CD4-positive, alpha-beta T cell treated with Interleukin-10 for 1 hour (primary cell): ENCODE measurements around the gene KDM4B.
A peak's percentile ranks its signal among the peaks of the same experiment; 100 is the strongest.
"Not testable (repeated sequence)": the region's sequence is repeated elsewhere in the genome, so short reads cannot be mapped to it uniquely, and the experiment has no call there.

Experiments used
- DNase-seq: peaks from one replicate; pipeline ENCODE4 v3.0.0-alpha.2; 2020

The KDM4B gene

DNA sequence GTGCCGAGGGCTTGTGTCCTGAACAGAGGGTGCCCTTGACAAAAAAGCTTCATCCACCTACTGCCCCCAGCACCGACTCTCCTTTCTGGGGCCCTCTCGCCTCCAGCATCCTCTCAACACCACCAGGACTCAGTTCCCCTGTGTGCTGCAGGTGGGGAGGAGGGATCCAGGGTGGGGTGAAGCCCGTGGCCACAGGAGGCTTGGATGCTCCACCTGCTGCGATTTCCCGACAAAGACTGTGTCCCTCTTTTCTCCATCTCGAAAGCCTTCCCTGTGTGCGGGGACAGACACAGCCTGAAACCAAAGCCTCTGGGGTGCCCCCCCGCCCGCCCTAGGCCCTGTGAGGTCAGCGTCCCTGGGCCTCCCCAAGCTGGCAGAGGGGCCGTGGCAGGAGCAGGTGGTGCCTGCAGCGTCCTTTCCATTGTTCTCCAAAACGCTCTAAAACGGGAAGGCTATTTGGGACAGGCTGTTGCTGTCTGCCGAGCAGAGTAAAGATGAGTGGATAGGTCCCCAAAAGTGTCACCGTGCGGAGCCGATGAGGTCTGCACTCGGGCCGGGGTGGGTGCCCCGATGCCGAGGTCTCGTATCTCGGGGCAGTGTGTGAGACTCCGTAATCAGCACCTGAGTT is 186.0 kb downstream of the KDM4B start:
- no peak for DNase-seq

DNA sequence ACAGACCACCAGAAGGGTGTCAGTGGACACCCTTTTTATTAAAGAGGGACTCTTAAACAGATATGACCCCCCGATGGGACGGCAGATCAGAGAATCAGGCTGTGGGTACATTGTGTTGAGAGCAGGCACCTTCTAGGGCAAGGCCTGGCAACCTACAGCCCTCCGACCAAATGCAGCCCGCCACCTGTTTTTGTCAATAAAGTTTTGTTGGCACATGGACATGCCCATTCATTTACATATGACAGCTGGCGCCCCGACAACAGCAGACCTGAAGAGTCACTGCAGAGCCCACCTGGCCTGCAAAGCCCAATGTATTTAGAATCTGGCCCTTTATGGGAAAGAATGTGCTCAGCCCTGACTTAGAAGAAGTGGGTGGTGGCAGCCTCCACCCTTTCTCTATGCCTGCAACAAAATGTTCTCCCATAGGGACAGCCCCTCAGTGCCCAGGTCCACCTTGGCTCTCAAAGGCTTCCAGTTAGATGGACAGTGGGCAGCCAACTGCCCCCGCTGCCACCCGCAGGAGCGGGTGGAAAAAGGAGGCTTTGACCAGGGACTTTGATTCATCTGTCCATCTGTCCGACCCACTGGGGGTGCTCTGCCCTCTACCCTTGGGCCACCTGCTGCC is 186.8 kb downstream of the KDM4B start:
- DNase-seq = no peak

DNA sequence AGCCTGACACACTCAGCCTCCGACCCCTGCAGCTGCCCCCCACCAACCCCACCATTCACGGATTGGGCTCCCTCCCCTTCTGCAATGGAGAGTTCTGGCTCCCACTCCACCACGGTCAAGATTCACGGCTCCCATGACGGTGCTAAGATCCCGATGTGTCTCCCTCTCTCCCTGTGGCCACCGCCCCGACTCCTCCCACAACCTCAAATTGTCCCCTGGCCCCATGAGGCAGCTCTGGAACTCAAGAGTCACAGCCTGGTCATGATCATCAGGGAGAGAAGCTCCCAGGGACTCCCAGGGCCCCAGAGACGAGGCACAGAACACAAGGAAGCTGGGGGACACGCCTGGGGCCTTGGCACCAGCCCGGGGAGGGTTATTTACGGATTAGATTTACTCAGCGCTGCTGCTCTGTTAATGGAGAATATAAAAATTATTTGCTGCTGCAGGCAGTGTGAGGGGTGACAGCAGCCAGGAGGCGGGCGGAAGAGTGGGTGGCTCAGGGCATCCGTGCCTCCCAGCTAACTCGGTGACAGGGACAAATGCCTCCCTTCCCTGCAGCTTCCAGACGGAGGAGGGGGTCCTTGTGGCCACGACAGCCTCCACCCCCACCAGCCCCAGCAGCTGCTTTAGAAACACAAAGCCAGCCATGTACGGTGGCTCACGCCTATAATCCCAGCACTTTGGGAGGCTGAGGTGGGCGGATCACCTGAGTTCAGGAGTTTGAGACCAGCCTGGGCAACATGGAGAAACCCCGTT is 187.5 kb downstream of the KDM4B start:
- DNase-seq = no peak

DNA sequence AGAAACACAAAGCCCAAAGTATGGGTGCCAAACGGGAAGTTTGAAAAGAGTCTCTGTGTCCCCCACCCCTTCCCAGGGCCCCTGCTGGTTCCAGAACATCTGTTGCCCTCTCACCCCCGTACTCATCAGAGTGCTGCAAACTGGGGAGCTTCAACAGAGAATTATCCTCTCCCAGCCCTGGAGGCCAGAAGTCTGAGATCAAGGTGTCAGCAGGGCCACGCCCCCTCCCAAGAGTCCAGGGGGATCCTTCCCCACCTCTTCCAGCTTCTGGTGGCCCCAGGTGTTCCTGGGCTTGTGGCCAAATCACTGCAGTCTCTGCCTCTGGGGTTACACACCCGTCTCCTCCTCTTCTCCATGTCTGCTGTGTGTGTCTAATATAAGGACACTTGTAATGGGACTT is 188.3 kb downstream of the KDM4B start:
- no peak for DNase-seq

DNA sequence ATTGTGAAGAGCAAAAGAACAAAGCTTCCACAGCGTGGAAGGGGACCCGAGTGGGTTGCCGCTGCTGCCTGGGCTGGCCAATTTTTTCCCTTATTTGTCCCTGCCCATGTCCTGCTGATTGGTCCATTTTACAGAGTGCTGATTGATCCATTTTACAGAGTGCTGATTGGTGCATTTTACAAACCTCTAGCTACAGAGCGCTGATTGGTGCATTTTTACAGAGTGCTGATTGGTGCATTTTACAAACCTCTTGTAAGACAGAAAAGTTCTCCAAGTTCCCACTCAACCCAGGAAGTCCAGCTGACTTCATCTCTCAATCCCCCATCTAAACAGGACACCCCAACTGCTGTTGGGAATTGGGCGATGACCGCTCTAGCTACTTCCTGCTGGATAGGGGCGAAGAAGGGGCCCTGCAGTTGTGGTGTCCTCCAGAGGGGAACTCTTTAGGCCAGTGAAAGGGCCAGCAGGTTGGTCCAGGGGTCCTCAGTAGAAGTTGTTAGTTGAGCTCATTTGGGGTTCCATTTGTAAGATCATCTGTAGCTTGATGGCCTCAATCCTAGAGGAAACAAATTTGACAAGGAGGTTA is 189.7 kb downstream of the KDM4B start:
- DNase-seq = not testable (repeated sequence)

DNA sequence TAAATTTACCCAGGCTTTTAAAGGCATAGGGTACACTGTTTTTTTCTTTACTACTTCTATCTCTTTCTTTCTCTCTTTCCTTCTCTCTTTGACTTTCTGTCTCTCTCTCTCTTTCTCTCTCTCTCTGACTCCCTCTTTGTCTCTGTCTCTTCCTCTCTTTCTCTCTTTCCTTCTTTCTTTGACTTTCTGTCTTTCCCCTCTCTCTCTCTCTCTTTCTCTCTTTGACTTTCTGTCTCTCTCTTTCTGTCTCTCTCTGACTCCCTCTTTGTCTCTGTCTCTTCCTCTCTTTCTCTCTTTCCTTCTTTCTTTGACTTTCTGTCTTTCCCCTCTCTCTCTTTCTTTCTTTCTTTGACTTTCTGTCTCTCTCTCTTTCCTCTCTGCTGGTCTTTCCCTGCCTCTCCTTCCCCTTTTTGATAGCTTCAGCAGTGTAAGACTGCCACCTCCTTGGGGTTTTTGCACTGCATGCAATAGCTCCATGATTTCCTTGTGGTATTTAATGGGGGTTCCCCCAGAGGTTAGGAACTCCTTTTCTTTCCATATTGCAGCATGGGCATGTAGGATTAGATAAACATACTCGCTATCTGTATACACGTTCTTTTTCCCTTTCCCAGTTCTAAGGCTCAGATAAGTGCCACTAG is 191.4 kb downstream of the KDM4B start:
- DNase-seq = not testable (repeated sequence)

DNA sequence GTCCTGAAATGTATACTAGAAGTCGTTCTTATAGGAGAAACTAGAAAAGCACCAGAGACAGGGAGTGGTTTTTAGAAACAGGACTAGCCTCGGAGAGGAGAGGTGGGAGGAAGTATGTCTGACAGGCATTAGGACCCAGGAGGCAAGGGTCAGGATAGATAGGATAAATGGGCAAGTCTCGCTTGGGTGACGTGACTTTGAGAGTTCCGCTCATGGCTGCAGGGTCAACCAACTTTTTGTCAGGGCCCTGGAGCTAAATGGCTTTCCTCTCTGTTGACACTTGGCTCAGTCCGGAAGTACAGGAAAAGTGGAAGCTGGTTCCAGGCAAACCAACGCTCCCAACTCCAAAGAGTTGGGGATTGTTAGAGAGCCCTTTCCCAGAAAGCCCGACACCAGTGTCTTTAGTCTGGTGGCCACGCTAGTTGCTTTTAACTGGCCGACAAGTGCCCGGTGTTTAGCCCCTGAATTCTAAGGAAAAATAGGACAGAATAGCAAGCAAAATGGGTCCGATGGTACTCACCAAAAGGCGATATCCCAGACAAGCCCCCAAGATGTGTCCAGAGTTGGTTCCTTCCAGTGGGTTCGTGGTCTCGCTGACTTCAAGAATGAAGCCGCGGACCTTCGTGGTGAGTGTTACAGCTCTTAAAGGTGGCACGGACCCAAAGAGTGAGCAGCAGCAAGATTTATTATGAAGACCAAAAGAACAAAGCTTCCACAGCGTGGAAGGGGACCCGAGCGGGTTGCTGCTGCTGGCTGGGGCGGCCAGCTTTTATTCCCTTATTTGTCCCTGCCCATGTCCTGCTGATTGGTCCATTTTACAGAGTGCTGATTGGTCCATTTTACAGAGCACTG is 196.2 kb downstream of the KDM4B start:
- not testable (repeated sequence) for DNase-seq

DNA sequence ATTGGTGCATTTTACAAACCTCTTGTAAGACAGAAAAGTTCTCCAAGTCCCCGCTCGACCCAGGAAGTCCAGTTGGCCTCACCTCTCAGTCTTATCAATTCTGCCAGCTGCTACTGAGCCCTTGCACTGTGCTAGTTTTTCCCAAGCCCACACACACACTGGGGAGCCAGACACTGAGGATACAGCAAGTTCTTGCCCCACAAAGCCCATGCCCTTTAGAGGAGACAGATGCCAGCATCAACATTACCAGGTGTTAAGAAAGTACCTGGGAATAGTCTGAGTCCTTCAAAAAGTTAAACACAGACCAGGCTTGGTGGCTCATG is 196.7 kb downstream of the KDM4B start:
- no peak for DNase-seq

DNA sequence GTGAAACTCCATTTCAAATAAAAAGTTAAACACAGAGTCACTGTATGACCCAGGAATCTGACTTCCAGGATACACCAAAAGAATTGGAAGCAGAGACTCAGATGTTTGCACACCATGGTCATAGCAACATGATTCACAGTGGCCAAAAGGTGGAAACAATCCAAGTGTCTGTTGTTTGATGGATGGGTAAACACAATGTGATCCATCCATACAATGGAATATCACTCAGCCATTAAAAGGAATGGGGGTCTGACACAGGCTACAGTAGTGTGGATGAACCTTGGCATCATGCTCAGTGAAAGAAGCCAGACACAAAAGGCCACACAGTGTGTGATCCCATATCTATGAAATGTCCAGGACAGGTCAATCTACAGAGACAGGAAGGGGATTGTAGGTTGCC is 197.3 kb downstream of the KDM4B start:
- DNase-seq = no peak

DNA sequence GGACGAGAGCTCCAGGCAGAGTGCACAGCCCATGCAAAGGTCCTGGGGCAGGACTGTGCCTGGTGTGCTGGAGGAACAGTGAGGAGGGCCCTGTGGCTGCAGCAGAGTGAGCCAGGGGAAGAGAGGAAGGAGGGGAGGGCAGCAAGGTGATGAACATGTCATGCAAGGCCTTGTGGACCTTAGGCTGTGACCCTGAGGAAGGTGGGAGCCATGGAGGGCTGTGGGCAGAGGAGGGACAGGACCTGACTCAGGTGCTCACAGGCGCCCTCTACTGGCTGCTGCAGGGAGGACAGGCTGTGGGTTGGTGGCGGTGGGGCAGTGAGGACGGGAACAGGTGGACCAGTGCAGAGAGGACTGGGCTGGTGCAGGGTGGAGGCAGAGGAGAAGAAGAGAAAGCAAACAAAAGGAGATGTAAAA is 201.4 kb downstream of the KDM4B start:
- DNase-seq = peak; percentile 47

DNA sequence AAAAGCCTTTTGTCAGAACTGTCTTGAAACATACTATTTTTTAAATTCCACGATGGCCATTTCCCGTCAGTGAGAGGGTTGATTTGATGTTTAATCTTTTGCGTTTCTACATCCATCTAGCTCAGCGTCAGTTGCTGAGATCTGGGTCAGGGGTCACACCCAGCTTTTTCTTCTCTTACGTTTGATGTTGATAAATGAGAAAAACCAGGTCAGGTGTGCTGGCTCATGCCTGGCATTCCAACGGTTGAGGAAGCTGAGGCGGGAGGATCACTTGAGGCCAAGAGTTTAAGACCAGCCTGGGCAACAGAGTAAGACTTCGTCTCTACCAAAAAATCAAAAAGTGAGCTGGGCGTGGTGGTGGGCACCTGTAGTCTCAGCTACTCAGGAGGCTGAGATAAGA is 202.8 kb downstream of the KDM4B start:
- no peak for DNase-seq

DNA sequence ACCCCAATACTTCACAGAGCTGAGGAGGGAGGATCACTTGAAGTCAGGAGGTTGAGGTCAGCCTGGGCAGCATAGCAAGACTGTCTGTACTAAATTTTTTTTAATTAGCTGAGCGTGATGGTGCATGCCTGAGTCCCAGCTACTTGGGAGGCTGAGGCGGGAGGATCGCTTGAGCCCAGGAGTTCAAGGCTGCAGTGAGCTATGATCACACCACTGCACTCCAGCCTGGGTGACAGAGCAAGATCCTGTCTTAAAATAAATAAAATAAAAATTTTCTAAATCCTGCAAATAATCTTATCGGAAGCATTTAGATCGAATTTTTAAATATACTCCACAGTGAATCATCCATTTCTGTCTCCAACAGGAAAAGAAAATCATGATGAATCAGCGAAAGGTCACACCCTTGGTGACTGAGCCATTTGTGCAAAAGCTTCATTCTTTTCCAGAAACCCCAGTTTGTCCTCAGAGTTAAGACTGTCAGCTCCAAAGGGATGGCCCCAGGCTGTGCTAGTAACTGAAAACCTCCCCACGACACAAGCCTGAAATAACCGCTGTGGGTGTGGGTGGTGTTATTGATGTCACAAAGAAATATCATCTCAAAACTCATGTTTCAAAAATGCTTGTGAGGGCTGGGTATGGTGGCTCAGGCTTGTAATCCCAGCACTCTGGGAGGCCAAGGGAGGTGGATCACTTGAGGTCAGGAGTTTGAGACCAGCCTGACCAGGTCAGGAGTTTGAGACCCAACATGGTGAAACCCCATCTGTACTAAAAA is 204.1 kb downstream of the KDM4B start:
- DNase-seq = no peak

DNA sequence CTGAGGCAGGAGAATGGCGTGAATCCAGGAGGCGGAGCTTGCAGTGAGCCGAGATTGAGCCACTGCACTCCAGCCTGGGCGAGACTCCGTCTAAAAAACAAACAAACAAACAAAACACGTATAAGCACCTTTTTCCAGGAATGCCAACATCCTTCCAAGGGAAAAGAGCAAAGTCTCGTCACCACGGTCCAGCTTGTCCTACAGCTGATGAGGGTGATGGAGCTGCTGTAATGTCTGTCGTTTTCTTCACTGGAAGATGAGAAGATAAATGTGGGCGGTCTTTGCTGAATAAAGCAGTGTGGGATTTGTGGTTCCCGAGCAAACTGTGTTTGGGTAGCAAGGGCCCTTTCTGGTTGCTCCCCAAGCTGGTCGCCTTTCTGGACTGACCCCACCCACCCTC is 205.1 kb downstream of the KDM4B start:
- DNase-seq = no peak

DNA sequence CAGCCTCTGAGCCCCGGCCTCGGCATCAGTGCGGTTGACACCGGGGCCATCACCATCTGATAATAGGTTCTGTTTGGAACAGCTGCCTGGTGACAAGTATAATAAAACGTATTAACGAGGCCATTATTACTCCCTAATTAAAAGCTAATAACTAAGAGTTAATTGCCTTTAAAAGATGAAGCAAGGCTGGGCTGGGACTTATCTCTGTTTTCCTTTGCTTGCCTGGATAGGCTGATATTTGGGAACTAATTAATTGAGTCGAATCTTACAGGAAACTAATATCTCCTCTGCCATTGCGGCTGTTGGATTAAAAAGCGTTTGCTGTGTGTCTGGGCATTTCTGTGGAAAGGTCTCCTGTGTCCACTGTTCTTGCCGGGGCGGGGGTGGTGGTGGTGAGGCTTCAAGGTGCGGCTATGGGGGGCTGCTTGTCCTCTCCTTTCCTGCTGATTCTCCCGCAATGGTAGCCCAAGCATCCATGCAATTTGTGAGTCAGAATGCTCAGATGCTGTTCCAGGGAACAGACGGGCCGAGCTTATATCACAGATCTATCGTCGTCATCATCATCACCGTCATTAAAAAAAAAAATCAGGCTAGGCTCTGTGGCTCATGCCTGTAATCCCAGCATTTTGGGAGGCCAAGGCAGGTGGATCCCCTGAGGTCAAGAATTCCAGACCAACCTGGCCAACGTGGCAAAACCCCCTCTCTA is 209.0 kb downstream of the KDM4B start:
- DNase-seq = no peak

DNA sequence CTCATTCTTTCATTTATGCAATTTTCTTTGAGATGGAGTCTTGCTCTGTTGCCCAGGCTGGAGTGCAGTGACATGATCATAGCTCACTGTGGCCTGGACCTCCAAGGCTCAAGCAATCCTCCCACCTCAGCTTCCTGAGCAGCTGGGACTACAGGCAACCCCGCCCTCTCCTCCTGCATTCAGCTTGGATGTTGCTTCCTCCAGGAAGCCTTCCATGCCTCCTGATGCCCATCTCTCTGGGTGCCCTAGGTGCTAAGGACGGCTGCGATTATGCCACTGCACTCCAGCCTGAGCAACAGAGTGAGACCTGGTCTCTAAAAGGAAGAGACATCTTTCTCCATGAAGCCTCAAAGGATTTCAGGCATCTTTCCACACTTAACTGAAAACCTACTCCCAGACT is 209.9 kb downstream of the KDM4B start:
- DNase-seq = no peak

DNA sequence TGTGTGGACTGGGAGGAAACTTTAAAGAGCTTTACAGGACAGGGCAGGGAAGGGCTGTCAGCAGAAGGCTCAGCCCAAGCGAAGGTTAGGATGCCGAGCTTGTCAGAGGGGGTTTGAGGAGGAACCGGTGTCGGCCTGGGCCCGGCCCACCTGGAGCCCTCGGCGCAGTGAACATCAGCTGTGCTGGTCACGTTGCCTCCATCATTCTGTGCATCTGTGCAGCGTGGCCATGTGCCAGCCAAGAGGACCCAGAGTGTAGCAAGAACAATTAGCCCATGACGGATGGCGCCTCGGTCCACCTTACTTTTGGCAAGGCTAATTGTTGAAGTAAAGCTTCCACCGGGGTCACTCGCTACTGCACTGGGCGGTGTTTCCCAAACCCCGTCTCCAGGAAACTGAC is 210.3 kb downstream of the KDM4B start:
- no peak for DNase-seq

DNA sequence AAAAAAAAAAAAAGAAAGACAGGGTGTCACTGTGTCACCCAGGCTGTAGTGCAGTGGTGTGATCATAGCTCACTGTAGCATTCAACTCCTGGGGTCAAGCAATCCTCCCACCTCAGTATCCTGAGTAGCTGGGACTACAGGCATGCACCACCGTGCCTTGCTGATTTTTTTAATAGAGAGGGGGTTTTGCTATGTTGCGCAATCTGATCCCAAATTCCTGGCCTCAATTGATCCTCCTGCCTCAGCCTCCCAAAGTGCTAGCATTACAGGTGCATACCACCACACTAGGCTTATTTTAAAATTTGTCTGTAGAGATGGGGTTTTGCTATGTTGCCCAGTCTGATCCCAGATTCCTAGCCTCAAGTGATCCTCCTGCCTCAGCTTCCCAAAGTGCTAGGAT is 212.4 kb downstream of the KDM4B start:
- DNase-seq = no peak

DNA sequence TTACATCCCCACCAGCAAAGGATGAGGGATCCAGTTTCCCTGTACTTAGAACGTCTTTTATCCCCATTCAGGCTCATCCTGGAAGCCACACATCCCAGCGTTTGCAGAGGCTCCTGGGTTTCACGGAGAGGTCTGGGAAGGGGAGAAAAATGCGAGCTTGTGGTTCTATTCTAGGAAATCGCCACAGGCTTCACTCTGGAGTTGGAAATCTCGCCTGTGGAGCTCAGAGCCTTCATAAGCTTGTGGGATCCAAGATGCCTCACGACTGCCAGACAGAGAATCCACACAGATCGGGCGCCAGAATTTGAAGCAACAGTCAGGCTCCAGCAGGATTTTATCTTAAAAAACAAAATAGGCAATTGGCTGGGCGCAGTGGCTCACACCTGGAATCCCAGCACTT is 213.8 kb downstream of the KDM4B start:
- no peak for DNase-seq

DNA sequence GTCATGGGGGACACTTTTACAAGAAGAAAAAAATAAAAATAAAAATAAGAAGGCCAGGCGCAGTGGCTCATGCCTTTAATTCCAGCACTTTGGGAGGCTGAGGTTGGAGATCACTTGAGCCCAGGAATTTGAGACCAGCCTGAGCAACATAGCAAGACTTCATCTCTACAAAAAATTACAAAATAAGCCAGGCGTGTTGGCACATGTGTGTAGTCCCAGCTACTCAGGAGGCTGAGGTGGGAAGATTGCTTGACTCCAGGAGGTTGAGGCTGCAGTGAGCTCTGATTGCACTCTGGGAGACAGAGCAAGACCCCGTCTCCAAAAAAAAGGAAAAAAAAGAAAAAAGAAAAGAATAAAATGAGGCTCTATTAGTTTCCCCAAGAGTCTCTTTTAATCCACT is 214.7 kb downstream of the KDM4B start:
- DNase-seq = no peak

DNA sequence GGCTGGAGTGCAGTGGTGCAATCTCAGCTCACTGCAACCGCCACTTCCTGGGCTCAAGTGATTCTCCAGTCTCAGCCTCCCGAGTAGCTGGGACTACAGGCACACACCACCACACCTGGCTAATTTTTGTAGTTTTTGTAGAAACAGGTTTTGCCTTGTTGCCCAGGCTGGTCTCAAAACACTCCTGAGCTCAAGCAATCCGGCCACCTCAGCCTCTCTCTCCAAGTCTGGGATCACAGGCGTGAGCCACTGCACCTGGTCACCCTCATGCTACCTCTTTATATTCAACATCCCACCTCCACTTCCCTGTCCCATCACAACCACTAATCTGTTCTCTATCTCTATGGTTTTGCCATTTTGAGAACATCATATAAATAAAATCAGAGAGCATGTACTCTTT is 216.0 kb downstream of the KDM4B start:
- no peak for DNase-seq
